Measurements from ENCODE around the gene TC2N.
"Not testable (repeated sequence)": the region's sequence is repeated elsewhere in the genome, so short reads cannot be mapped to it uniquely, and the experiment has no call there.

The TC2N gene

GRCh38 chr14:91867316-91867988, at the start of gene TC2N:
TC2N (minus strand) TSS chr14:91867536; CDS start chr14:91813769, 53,767 bp downstream.
- no peak for DNase-seq

- no peak for DNase-seq
Observed at GRCh38 chr14:91912035-91912434, 44.7 kb upstream of the TC2N start.

GRCh38 chr14:91911474-91912032, 44.2 kb upstream of the TC2N start:
- DNase-seq = no peak

GRCh38 chr14:91910196-91910595, 42.9 kb upstream of the TC2N start:
- DNase-seq = no peak

- DNase-seq = no peak
Observed at GRCh38 chr14:91906374-91906773, 39.0 kb upstream of the TC2N start.

GRCh38 chr14:91904956-91905645, 37.8 kb upstream of the TC2N start:
- DNase-seq = no peak

GRCh38 chr14:91904483-91904882, 37.1 kb upstream of the TC2N start:
- no peak for DNase-seq

GRCh38 chr14:91903070-91903469, 35.7 kb upstream of the TC2N start:
- no peak for DNase-seq

- DNase-seq = no peak
Observed at GRCh38 chr14:91902336-91902735, 35.0 kb upstream of the TC2N start.

GRCh38 chr14:91901449-91902226, 34.3 kb upstream of the TC2N start:
- no peak for DNase-seq

GRCh38 chr14:91899806-91900205, 32.5 kb upstream of the TC2N start:
- DNase-seq = no peak

- DNase-seq = no peak
Observed at GRCh38 chr14:91899213-91899612, 31.9 kb upstream of the TC2N start.

- DNase-seq = no peak
Observed at GRCh38 chr14:91898372-91898771, 31.0 kb upstream of the TC2N start.

GRCh38 chr14:91897716-91898115, 30.4 kb upstream of the TC2N start:
- not testable (repeated sequence) for DNase-seq

- DNase-seq = no peak
Observed at GRCh38 chr14:91897106-91897701, 29.9 kb upstream of the TC2N start.

GRCh38 chr14:91896419-91896818, 29.1 kb upstream of the TC2N start:
- DNase-seq = no peak

- peak; percentile 17 for DNase-seq
Observed at GRCh38 chr14:91893669-91894068, 26.3 kb upstream of the TC2N start.

GRCh38 chr14:91893007-91893406, 25.7 kb upstream of the TC2N start:
- no peak for DNase-seq

GRCh38 chr14:91891721-91892220, 24.4 kb upstream of the TC2N start:
- no peak for DNase-seq

GRCh38 chr14:91891101-91891500, 23.8 kb upstream of the TC2N start:
- no peak for DNase-seq

- DNase-seq = no peak
Observed at GRCh38 chr14:91890291-91890749, 23.0 kb upstream of the TC2N start.

GRCh38 chr14:91889477-91890211, 22.3 kb upstream of the TC2N start:
- DNase-seq = no peak
